Neuronal stem cell (in vitro differentiated cells): ENCODE results near the gene SUN1.
"Not testable (repeated sequence)": the region's sequence is repeated elsewhere in the genome, so short reads cannot be mapped to it uniquely, and the experiment has no call there.

ENCODE experiments used
- DNase-seq: peaks from one replicate; pipeline ENCODE4 v3.0.0-alpha.2; 2013; ENCODE audit warnings: low spot score
- H2AFZ ChIP-seq: one replicate; pipeline ENCODE4 v1.6.1; 2013; ENCODE audit warnings: mild to moderate bottlenecking, low read length, inconsistent platforms
- H2AK5ac ChIP-seq: 2 replicates; pipeline ENCODE4 v1.6.1; 2013; ENCODE audit warnings: low read depth, mild to moderate bottlenecking, inconsistent platforms, low read length, moderate library complexity, mixed read lengths
- H2BK120ac ChIP-seq: 2 replicates; pipeline ENCODE4 v1.6.1; 2013; ENCODE audit warnings: low read depth, mild to moderate bottlenecking, inconsistent platforms, low read length, moderate library complexity, mixed read lengths
- H2BK12ac ChIP-seq: one replicate; pipeline ENCODE4 v1.6.1; 2013; ENCODE audit warnings: low read length, inconsistent platforms
- H2BK15ac ChIP-seq: 2 replicates; pipeline ENCODE4 v1.6.1; 2013; ENCODE audit warnings: mild to moderate bottlenecking, low read length, inconsistent platforms, mixed read lengths
- H2BK5ac ChIP-seq: one replicate; pipeline ENCODE4 v1.6.1; 2013; ENCODE audit warnings: inconsistent platforms, mild to moderate bottlenecking, low read length, moderate library complexity
- H3K14ac ChIP-seq: one replicate; pipeline ENCODE4 v1.6.1; 2013; ENCODE audit warnings: low read length, inconsistent platforms
- H3K18ac ChIP-seq: 2 replicates; pipeline ENCODE4 v1.6.1; 2013; ENCODE audit warnings: low read length, inconsistent platforms
- H3K23ac ChIP-seq: 2 replicates; pipeline ENCODE4 v1.6.1; 2013; ENCODE audit warnings: low read depth, mild to moderate bottlenecking, mixed read lengths, low read length, inconsistent platforms; ENCODE audit not compliant: poor library complexity
- H3K27ac ChIP-seq: replicated peaks from 3 replicates; pipeline ENCODE4 v1.5.1; 2013; ENCODE audit warnings: low read length, inconsistent platforms
- H3K27me3 ChIP-seq, 3 experiments: 2 replicates each; pipeline ENCODE4 v1.6.1; 2013; ENCODE audit warnings: low read length in 3 of 3, mild to moderate bottlenecking in 2 of 3, inconsistent platforms in 1 of 3, low read depth in 1 of 3, mixed read lengths in 1 of 3, moderate library complexity in 1 of 3; ENCODE audit not compliant: control insufficient read depth in 3 of 3, insufficient read depth in 3 of 3
- H3K36me3 ChIP-seq, 2 donors: replicated peaks in 1 of 2; 2 replicates each; pipeline ENCODE4 v1.6.1; 2013; ENCODE audit warnings: low read length in 2 of 2; ENCODE audit not compliant: control insufficient read depth in 2 of 2, insufficient read depth in 2 of 2
- H3K4ac ChIP-seq: 2 replicates; pipeline ENCODE4 v1.6.1; 2013; ENCODE audit warnings: inconsistent platforms, mild to moderate bottlenecking, low read length, moderate library complexity
- H3K4me1 ChIP-seq, 2 donors: 1 replicate in 1 of 2; 2 replicates in 1 of 2; pipeline ENCODE4 v1.6.1; 2013; ENCODE audit warnings: low read length in 2 of 2, low read depth in 1 of 2; ENCODE audit not compliant: control insufficient read depth in 2 of 2, insufficient read depth in 1 of 2
- H3K4me2 ChIP-seq: one replicate; pipeline ENCODE4 v1.6.1; 2013; ENCODE audit warnings: mild to moderate bottlenecking, low read length, inconsistent platforms; ENCODE audit not compliant: insufficient read depth, poor library complexity, severe bottlenecking
- H3K4me3 ChIP-seq, 2 donors: 2 replicates each; pipeline ENCODE4 v1.5.1; 2013; ENCODE audit warnings: low read length in 2 of 2, mild to moderate bottlenecking in 2 of 2, inconsistent platforms in 1 of 2, moderate library complexity in 1 of 2
- H3K79me1 ChIP-seq: one replicate; pipeline ENCODE4 v1.6.1; 2013; ENCODE audit warnings: low read depth, mild to moderate bottlenecking, inconsistent platforms, low read length, moderate library complexity
- H3K9ac ChIP-seq: one replicate; pipeline ENCODE4 v1.6.1; 2013; ENCODE audit warnings: mild to moderate bottlenecking, low read depth, low read length, inconsistent platforms; ENCODE audit not compliant: poor library complexity
- H3K9me3 ChIP-seq, 2 donors: replicated peaks in 1 of 2; 2 replicates each; pipeline versions ENCODE3 to v1.6.1; 2013; ENCODE audit warnings: low read length in 2 of 2, mild to moderate bottlenecking in 2 of 2, inconsistent platforms in 1 of 2, low read depth in 1 of 2, mixed read lengths in 1 of 2, moderate library complexity in 1 of 2; ENCODE audit not compliant: control insufficient read depth in 2 of 2, insufficient read depth in 1 of 2
- H4K8ac ChIP-seq: one replicate; pipeline ENCODE4 v1.6.1; 2013; ENCODE audit warnings: low read depth, mild to moderate bottlenecking, inconsistent platforms, low read length, moderate library complexity
- H4K91ac ChIP-seq: one replicate; pipeline ENCODE4 v1.6.1; 2013; ENCODE audit warnings: low read length, low read depth, mild to moderate bottlenecking, inconsistent platforms; ENCODE audit not compliant: poor library complexity
- WGBS, 2 donors: extraction: QIAGEN DNeasy Blood & Tissue Kit; methylation state at CpG; one replicate each; pipeline ENCODE4 v1.1.7; 2013; ENCODE audit warnings: missing lambda C conversion rate in 2 of 2, mixed read lengths in 1 of 2; ENCODE audit not compliant: insufficient read length in 2 of 2, insufficient replicate concordance in 1 of 2; ENCODE audit errors: extremely low coverage in 2 of 2; 5-methylcytosine and 5-hydroxymethylcytosine counted together

SUN1 gene

DNA sequence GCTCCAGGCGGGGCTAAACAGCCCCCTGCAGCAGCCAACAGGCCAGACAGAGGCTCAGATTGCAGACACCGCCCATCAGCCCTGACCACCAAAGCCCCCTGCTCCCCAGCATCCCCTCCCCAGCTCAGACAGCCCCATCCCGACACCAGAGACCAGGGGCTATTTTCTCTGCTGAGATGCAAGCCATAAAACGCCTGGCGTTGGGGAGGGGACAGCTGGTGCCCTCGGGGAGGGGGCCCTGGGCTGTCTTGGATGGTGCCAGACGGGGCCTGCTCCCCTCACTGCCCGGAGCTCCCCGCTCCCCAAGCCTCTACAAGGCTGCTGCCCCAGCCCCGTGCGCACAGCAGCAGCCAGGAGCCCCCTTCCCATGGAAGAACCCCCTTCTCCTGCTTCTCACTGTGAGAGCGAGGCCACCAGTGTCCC lies 75.9 kb downstream of the SUN1 start:
- H3K79me1 ChIP-seq, result peaks cover 9% of the 10 kb centered on the region
- H4K8ac ChIP-seq, result no peak overlapping the region
- H3K4me2 ChIP-seq, result no peak overlapping the region
- H2BK15ac ChIP-seq, result peak overlapping the region; percentile 94
- H3K4me1 ChIP-seq, result no peaks in the 10 kb centered on the region
- peak overlapping the region; percentile 97 for H2AK5ac ChIP-seq
- peak overlapping the region; percentile 87 for H3K18ac ChIP-seq
- H4K91ac ChIP-seq, result peak overlapping the region; percentile 92
- no peaks in the 10 kb centered on the region for H3K36me3 ChIP-seq
- no peak overlapping the region for H3K14ac ChIP-seq
- H3K4ac ChIP-seq, result no peak overlapping the region
- H2BK120ac ChIP-seq, result no peak overlapping the region
- peak overlapping the region; percentile 94 for H2BK12ac ChIP-seq
- no peak overlapping the region for H3K9ac ChIP-seq
- H2BK5ac ChIP-seq, result peak overlapping the region; percentile 24
- peak overlapping the region; percentile 72 for H2AFZ ChIP-seq
- H3K27me3 ChIP-seq, result peaks cover 3 to 50% (median 21%) of the 10 kb centered on the region in 3 experiments
- no CpG with 5 or more reads among the region's 12 CpGs for WGBS, 2 donors
- H3K23ac ChIP-seq, result peak overlapping the region; percentile 55
- no peak overlapping the region for H3K4me3 ChIP-seq
- peaks cover 0 to 2% of the 10 kb centered on the region in 2 donors for H3K9me3 ChIP-seq
- no peak for DNase-seq
- no peak overlapping the region for H3K27ac ChIP-seq

- Histone ChIP-seq H2BK12ac (peak overlapping the region; percentile 58), H3K4me3 (peak overlapping the region in 1 of 2 donors; percentile 68), H4K8ac (peak overlapping the region; percentile 43), H3K4me2 (peak overlapping the region; percentile 25), H2AK5ac (peak overlapping the region; percentile 97), H4K91ac (peak overlapping the region; percentile 92), H2BK15ac (peak overlapping the region; percentile 94), H3K18ac (peak overlapping the region; percentile 87), H3K27me3 (peaks cover 3 to 50% (median 21%) of the 10 kb centered on the region in 3 experiments), H2AFZ (peak overlapping the region; percentile 80), H3K23ac (peak overlapping the region; percentile 55), H2BK5ac (peak overlapping the region; percentile 24)
- H2BK120ac ChIP-seq, H3K27ac ChIP-seq, H3K36me3 ChIP-seq, H3K14ac ChIP-seq, H3K9ac ChIP-seq, H3K9me3 ChIP-seq, H3K4me1 ChIP-seq, H3K79me1 ChIP-seq, H3K4ac ChIP-seq: not testable (repeated sequence)
- DNase-seq, result peak; percentile 66
- no CpG with 5 or more reads among the region's 73 CpGs for WGBS, 2 donors
These were observed 76.5 kb downstream of the SUN1 start for GRCh38 chr7:908591-909357.

GRCh38 chr7:909358-910329 lies 77.4 kb downstream of the SUN1 start:
- Histone ChIP-seq H2BK5ac (peak overlapping the region; percentile 54), H2BK120ac (peak overlapping the region; percentile 4), H3K4me2 (peak overlapping the region; percentile 54), H3K18ac (peak overlapping the region; percentile 88), H2BK15ac (peak overlapping the region; percentile 7), H3K27me3 (peaks cover 3 to 42% (median 21%) of the 10 kb centered on the region in 3 experiments), H3K9me3 (peaks cover 0 to 2% of the 10 kb centered on the region in 2 donors), H4K8ac (no peak overlapping the region), H3K79me1 (peaks cover 9% of the 10 kb centered on the region), H3K4me3 (peak overlapping the region in 1 of 2 donors; percentile 63), H3K36me3 (no peaks in the 10 kb centered on the region), H2AK5ac (peak overlapping the region; percentile 96), H3K9ac (no peak overlapping the region), H3K23ac (peak overlapping the region; percentile 34), H2BK12ac (peak overlapping the region; percentile 30), H3K14ac (peak overlapping the region; percentile 82), H4K91ac (no peak overlapping the region), H3K4ac (no peak overlapping the region), H3K27ac (no peak overlapping the region), H3K4me1 (no peaks in the 10 kb centered on the region), H2AFZ (peak overlapping the region; percentile 80)
- peak; percentile 15 for DNase-seq
- no CpG with 5 or more reads among the region's 58 CpGs for WGBS, 2 donors
